DMS79 treated with DMSO at 0.1 percent for 48 hours (cell line): Measurements from ENCODE around the gene C9orf50.
"Not testable (repeated sequence)": the region's sequence is repeated elsewhere in the genome, so short reads cannot be mapped to it uniquely, and the experiment has no call there.

Experiments used
- DNase-seq: peaks from one replicate; lab custom pipeline; 2025; lab: John Stamatoyannopoulos, UW

Gene C9orf50, protein sequence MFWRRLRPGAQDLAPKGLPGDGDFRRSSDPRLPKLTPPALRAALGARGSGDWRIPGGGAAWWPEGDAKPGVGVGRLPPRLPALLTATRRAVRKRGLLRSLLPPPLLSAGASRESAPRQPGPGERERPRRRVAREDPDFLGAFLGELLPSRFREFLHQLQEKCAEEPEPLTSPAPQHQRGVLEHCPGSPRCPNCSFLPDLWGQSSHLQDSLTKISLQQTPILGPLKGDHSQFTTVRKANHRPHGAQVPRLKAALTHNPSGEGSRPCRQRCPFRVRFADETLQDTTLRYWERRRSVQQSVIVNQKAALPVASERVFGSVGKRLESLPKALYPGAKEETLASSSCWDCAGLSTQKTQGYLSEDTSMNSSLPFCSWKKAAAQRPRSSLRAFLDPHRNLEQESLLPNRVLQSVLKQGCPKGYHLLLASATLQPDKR

DNA sequence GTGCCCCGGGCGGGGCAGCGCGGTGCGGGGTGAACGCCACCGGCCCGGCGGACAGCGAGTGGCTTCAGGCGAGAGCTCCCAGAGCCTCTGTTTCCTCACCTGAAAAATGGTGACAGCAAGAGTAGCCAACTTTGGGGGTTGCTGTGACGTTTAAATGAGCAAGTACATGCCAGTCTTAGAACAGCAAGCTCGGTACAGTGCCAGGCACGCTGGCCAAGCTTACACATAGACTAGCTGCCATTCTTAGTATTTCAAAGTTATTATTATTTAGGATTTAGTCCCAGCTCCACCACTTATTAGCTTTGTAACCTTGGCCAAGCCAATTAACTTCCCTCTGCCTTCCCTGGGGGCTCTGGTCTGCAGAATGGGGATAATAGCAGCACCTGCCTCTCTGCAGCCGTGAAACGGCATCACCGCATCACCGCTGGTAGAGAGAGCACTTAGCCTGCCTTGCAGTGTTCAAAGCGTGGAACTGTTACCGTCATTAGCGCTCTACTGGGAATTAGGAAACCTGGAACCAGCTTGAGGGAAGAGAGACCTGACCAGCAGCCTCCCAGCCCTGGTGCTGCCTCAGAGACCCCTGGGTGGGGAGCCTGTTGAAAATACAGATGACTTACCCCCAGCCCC is at the start of gene C9orf50:
Gene C9orf50, minus strand, starts transcription at position 433 of the 627 bp plus-strand sequence. CDS start 527 bp downstream, outside the sequence.
- peak; percentile 26 for DNase-seq

DNA sequence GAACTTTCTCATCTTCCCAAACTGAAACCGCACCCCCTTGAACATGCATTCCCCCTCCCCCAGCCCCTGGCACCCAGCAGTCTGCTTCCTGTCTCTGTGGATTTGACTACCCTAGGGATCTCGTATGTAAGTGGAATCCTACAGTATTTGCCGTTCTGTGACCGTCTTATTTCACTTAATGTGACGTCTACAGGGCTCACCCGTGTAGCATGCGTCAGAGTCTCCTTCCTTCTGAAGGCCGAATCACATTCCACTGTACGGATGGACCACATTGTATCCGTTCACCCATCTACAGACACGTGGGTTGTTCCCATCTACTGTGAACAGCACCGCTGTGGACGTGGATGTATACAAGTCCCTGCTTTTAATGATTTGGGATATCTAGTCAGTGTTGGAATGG is 49.0 kb upstream of the C9orf50 start:
- DNase-seq: no peak

DNA sequence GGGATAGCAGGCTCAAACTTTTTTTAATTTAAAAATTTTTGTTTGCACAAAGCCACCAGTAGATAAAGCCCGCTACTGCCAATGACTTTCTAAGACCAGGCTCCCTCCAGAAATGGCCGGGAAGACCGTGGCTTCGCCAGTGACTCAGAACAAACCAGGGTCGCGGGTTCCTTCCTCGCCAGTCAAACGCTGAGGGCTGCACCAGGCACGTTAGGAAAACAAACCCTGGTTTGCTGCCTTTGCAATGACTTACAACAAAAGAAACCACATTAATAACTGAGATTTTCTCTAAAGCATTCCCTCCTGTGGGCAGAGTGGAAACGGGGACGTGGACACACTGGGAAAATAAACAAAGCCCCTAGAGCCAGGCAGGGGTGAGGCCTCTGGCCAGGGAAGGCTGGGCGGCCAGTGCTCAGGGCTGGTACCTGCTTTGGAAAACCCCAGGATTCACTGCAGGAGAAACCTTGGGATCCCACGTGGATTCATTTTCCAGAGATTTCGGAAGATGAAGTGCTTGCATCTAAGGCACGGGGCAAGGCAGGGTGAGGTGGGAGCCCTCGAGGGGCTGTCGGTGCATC is 48.3 kb upstream of the C9orf50 start:
- DNase-seq: no peak

DNA sequence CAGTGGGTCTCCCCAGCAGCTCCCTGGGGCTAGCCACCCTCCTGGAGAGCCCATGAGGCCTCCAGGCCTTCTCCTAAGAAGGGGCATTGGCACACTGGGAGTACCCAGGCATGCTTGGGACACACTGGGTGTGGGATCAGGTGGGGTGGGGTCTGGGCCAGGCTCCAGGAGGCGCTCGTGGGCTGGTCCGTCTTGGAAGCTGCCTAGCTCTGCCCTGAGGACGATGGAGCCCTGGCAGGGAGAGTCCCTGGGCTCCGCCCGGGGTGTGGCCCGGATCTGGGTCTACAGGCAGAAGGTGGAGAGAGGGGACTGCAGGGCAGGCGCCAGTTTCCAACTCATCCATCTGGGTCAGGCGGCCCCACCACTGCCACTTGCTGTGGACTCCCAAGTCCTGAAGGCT is 46.9 kb upstream of the C9orf50 start:
- no peak for DNase-seq

DNA sequence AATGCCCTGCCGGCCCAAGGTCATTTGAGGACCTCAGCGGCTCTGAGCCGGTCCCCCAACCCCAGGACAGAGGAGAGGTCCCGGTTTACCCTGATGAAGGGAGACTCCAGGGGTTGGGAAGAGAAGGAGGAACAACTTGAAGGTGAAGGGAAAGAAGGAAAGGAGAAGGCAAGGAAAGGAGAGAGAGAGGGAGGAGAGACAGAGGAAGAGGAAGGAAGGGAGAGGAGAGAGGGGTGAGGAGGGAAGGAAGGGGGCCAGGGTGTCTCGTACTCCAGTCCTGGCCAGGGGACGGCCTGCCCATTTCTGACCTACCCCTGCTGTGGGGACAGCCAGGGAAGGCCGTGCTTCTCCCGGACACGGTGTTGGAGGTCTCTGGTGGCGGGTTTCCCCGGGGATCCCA is 46.5 kb upstream of the C9orf50 start:
- no peak for DNase-seq

DNA sequence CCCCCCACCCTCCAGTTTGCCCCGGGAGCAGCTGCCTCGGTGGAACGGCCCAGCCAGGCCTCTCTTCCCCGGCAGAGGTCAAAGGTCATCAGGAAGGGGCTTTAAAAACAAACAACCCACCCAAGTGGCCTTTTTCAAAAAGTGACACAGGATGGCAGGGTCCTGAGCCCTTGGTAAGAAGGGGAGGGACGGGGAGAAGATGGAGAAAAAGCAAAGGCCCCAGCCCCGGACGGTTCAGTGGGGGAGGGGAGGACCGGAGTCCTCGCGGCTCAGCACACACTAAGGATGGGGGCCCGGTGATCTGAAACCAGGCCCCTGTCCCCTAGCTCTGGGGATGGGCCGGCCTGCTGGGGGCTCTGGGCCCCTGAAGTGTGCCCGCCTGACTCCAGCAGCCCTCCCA is 45.7 kb upstream of the C9orf50 start:
- DNase-seq: no peak

DNA sequence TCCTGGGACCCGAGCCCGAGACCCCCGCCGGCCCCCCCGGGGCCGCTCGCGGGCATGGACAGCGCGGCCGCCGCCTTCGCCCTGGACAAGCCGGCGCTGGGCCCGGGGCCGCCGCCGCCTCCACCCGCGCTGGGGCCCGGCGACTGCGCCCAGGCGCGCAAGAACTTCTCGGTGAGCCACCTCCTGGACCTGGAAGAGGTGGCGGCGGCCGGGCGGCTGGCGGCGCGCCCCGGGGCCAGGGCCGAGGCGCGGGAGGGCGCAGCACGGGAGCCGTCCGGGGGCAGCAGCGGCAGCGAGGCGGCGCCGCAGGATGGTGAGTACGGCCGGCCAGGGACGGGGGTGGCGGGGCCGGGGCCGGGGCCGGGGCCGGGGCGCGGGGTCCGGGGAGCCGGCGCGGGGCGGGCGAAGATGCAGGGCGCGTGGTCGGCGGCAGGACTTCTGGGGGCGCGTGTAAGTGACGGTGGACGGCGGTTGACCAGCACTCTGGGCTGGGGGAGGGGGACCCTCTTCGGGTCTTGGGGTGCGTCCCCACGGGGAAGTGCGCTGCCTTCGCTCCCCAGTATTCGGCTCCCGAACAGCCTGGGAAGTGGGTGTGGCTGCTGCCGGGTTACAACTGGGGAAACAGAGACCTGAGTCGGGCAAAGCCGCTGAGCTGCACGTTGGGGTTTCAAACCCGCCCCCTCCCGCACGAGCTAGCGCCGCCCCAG is 45.1 kb upstream of the C9orf50 start:
- DNase-seq: no peak

DNA sequence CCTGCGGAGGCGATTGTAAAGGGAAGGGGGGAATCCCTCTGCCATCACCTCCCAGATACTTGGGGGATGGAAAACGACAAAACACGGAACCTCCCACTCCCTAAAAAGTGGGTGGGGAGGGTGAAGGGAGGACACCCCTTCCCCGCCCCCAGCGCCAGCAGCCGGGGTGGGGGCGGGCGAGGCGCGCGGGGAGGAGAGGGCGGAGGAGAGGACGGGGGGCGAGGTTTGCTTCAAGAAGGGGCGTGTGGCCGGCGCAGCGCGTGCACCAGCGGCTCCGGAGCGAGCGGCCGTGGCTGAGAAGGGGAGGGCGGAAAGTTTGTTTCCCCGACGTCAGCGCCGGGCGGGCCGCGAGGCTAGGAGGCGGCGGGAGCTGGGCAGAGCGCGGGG is 44.5 kb upstream of the C9orf50 start, which contains the start of gene PRRX2:
Gene PRRX2, plus strand, starts transcription at position 259 of the 387 bp plus-strand sequence. CDS start 221 bp downstream, outside the sequence.
- DNase-seq: peak; percentile 6

DNA sequence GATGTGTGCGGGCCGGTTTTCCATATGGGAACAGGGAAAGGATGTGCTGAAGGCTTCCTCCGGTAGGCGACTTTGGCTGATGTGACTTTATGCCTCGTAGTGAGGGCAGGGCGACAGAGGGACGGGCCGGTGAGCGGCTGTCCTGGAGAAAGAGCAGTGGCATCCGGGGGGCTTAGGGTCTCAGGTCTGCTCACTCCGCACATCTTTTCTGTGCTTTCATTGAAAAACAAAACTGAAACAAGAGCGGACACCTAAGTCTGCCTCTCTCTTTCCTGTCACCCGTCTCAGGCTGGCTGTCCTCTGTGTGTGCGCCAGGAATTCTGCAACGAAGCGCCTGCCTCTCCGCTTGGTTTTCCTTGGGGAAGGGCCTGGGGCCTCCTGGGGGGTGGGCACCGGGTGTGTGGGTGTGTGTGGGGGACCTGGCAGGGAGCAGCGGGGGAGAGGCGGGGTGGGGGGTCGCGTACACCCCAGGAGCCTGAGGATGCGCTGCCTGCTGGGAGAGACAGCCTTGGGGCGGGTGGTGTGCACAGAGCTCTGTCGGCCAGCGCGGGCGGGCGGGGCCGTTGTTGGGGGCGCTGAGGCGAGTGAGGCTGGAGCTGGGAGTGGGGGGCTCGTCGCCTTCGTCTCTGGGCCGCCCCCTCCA is 44.0 kb upstream of the C9orf50 start:
- DNase-seq: no peak

DNA sequence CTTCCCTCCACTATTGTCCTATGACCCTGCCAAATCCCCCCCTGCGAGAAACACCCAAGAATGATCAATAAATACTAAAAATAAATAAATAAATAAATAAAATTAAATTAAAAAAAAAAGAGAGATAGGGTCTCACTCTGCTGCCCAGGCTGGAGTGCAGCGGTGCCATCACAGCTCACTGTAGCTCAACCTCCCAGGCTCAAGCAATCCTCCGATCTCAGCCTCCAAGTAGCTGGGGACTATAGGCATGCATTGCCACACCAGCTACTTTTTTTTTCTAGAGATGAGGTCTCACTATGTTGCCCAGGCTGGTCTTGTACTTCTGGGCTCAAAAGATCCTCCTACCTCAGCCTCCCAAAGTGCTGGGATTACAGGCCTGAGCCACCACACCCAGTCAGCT is 41.3 kb upstream of the C9orf50 start:
- not testable (repeated sequence) for DNase-seq

DNA sequence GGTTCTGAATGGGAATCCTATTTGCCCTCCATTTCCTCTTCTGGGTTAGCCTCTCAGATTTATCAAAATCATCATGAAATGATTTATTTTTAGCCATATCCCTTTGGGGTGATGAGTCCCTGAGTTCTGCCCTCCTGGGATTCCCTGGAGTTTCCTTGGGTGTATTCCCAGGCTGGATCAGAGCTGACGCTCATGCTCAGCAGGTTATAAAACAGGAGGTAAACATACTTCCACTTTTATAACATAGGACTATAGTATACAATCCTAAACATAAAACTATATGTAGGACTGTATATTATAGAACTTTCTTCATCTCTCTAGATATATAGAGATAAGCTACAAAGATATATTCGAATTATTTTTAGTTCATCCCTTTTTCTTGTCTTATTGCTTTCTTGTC is 40.1 kb upstream of the C9orf50 start:
- DNase-seq: no peak

DNA sequence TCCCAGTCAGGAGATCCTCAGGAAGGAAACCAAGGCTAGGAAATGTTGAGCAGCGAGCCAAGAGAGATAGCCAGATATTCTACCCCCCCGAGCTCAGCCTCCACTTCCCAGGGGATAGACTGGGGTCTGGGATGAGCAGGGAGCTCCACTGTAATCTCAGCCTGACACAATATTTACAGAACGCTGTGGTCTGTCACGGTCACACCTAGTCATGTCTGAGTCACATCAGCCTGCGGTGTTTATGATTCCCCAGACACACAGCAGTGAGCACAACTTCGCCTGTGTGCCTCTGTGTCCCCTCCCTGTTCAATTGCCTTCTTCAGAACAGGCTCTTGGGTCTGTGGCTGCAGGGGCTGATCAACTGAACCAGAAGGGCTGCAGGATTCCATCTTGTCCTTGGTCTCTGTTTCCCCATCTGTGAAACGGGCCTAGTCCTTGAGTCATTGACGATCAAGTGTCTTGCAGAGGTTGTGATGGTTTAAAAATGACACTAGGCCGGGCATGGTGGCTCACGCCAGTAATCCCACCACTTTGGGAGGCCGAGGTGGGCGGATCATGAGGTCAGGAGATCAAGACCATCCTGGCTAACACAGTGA is 36.0 kb upstream of the C9orf50 start:
- no peak for DNase-seq

DNA sequence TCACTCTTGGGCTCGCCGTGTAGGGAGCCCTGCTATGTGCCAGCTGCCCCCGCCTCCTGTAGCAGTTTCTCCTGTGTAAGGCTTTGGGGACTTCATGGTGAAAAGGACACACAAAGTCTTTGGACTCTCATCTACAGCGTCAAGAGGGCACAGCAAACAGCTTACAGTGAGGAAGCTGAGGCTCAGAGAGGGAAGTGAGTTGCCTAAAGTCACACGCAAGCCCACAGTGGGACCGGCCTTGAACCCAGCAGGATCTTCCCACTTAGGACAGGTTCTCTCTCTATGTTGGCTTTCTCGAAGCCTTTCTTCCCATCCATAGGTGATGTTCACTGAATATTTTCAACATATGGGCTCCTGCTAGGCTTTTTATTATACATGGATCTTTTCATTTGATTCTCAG is 34.8 kb upstream of the C9orf50 start:
- no peak for DNase-seq

DNA sequence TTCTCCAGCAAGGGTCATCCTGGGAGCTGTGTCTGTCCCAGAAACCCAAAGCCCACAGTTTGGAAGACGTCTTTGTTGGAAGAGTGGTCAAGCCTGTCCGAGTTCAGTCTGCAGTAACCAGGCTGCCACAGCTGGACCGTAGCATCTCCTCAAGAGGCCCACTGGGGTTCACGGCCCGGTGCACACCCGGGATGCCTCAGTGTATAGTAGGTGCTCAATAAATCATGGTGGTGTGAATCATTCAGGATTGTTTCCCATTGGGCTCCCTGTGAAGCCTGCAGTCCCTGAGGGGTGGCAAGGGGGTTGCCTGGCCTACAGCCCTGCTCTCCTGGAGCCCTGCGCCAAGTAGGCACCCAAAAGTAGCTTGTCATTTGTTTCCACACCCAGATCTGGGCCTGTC is 34.3 kb upstream of the C9orf50 start:
- DNase-seq: no peak

DNA sequence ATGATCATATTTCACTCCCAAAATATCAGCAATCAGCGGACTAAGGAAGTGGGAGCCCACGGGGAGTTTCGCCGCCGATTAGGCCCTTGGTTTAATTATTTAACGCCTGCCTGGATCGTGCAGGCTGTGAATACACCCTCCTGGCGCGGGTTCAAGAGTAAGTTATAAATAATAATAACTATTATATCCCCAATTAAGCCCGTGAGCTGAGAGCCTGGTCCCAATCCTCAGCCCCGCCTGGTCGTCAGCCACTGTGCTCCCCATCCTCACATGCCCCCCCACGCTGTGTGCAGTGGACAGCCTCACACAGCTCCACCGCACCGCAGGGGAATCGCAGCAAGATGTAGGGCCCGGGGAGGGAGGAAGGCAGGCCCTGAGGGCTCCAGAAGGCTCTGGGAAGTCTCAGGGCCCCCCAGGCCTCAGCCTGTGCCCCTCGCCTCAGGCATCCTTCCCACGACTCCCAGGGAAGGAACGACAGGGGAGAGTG is 33.7 kb upstream of the C9orf50 start:
- no peak for DNase-seq

DNA sequence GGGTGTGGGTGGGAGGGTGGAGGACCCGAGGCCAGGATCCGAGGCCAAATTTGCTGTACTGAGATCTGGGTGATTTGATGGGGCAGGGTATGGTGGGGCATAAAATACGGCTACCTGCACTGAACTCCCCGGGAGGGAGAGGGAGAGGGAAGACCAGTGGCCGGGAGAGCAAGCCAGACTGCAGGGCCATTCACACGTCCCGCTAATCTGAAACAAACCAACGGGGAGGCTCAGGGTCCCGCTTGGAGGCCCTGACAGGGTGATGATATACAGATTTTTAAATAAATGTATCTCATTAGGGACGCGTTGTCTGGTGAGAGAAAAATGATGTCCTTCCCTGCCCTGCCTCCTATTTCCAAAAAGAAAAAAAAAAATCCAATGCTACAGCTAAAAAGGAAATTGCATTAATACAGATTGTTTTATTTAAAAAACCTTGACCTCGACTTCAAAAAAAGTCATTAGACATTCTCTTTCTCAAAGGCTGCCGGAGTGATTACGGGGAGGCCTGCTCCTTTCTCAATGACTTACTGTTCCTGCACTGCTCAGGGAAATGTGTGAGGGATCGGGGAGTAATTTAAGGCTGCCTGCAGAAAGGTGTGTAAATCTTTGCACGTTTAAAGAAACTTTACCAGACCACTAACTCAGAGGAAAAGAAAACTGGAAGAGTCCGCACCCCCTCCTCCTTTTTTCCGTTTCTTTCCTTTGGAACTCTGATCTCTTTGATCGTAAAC is 33.1 kb upstream of the C9orf50 start:
- no peak for DNase-seq

DNA sequence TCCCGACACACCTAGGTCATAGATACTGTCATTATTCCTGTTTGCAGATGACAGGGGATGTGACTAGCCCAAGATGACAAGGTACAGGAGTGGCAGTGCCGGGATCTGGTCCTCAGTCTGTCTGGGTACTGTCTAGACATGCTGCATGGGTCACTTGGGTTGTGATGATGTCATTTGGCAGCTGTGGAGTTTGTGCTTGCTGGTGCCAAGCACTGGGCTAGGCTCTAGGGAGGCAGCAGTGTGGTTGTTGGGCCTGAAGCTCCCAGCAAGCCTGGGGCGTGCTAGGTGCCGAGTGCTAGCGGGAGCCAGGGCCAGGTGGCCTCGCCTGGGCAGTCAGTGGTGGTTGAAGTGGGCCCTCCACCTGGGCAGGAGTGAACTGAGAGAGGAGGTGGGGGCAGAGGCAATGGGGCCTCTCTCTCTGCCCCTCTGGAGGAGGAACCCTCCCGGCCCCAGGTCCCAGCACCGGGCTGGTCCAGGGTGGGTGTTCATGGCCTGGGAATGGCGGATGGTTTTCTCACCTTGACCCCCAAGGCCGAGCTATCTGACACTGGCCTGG is 29.9 kb upstream of the C9orf50 start:
- DNase-seq: no peak

DNA sequence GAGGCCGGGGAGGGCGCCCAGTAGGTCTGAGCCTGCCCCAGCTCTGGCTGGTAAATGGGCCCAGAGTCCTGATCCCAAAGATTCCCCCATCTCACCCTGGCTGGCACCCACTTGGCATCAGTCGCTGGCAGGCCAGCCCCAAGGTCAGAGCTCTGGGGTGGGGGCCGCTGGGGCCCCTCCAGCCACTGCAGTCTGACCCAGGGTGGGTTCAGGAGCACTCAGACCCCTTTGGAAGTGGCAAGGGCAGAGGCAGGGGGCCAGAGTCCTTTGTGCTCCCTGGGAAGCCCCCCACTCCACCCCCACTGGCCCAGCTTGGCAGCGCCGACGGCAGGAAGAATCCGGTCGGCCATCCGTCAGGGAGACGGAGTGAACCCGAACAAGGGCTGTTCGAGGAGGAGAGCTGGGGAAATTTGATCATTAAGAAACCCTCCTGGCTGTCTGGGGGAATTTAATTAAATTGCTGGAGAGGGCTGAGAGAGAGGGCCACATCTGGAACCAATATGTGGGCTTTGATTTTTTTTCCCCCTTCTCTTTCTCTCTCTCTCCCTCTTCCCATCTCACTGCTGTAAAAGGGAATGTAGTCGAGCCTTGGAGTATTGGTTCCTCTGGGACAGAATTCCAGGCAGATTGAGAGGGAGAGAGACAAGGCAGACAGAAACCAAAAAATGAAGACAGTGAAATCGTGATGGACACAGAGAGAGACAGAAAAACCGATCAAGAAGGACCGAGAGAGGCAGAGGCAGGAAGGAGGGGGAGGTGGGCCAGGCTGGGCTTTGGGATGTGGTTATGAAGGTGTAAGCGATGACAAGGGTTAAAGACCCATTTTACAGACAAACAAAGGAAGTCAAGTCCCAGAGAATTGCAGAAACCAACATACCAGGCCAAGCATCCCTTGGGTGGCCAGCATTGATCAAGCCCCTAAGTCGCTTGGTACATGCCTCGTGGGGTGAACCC is 29.1 kb upstream of the C9orf50 start:
- no peak for DNase-seq

DNA sequence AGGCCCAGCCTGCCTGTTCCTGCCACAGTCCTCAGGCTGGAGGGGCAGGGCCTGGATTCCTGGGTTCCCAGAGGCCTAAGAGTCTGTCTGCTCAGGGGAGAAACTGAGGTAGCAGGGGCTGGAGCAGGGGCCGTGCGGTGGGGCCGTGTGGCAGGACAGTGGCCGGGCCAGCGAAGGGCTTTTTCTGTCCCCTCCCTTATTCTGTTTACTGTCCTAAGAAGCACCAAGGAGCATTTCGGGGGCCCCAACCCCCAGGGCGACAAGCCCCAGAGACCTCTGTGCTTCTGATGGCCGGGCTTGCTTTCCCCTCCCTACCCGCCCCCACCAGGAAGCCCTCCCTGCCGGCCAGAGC is 27.8 kb upstream of the C9orf50 start:
- no peak for DNase-seq
